SKM-1 (cell line): Measurements from ENCODE around the gene CADM1.

Experiments used
- DNase-seq: peaks from one replicate; lab custom pipeline; 2025; ENCODE audit not compliant: unreplicated experiment; lab: John Stamatoyannopoulos, UW

The CADM1 gene

DNA sequence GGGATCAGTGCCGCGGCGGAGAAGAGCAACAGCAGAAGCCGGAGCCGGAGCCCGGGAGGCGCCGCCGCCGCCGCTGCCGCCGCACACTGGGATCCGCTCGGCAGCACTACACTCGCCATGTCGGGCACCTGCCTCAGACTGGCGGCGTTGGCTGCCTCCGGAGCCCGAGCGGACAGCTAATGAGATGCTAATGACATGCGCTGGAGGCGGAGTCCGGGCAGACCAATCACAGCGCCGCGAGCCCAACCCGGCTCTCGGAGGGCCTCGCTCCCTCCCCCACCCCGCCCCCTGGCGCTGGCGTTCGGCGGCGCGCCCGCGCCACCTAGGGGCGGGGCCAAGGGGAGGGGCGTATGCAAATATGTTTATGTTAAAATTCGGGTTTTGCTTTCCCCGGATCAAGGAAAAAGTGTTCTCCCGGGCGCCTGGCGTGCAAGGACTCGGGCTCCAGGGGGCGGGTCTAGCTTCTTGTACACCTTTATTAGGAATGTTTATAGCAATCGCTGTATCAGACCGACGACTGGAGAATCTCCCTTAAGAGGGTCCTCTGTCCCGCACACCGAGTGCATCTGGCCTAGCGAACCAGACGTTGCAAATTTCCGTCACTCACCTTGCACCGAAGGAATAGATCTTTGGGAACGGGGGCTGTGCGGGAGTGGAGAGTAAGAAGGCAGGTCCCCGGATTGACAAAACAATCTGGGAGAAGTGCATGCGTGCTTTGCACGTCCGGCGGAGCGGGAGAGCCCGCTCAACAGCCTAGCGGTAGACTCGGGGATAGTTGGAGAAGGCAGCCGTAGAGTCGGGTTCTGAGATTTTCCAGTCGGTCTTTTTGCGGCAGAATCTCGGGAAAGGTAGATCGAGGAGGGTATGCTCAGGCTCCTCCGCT lies at the start of gene CADM1:
CADM1 (minus strand) TSS at position 140 of the 883 bp plus-strand sequence.
- peak; percentile 80 for DNase-seq

DNA sequence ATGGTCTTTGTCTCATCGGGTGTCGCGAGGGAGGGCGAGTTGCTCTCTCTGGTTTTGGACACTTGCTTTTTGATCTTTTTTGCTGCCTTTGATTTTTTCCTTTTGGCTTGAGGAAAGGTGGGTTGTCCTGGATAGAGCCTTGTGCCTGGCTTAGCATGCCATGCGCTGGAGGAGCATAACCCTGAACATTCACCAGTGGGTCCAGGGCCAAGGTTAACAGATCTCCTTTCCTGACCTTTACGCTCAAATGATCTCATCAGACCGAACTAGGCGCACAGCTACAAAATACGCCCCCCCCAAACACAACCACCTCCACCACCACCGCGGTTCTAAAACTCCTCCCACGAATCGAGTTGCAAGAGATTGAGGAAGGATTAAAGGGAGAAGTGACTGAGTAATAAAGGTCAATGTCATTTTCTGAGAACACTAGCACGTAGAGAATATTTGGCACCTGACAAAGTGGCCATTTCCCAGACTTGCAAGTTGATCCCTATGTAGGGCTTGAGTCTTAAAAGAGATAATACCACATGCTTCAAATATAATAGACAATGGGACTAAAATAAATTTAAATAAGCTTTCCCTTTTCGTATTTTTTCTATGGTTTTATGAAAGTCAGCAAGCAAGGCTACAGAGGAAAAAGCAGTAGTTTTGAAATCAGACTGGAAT lies 48.7 kb upstream of the CADM1 start:
- no peak for DNase-seq

DNA sequence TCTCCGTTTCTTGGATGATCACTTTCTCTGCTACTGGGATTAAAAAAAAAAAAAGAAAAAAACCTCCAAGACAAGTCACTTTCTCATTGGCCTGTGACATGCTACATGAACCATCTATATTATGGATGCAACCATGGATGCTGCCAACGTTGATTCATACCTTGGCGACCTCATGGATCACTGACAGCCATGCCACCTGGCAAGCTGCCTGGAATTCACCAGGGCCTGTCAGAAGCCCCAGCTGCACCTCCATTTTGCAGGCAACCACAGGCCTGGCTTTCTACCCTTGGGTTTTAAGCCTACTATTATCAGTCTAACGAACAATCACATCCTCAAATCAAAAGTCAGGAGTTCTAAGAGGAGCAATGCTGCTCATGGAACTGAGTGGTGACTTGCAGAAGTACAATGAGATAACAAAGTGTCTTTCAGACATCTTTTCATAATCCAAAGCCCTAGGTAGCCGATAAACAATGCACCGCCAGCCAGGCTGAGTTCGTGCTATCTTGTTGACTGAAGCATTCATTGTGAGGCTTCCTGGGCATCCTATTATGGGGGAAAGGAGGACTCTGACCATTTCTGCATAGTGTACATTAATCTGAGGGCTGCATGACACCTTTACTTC lies 48.0 kb upstream of the CADM1 start:
- DNase-seq, result no peak

DNA sequence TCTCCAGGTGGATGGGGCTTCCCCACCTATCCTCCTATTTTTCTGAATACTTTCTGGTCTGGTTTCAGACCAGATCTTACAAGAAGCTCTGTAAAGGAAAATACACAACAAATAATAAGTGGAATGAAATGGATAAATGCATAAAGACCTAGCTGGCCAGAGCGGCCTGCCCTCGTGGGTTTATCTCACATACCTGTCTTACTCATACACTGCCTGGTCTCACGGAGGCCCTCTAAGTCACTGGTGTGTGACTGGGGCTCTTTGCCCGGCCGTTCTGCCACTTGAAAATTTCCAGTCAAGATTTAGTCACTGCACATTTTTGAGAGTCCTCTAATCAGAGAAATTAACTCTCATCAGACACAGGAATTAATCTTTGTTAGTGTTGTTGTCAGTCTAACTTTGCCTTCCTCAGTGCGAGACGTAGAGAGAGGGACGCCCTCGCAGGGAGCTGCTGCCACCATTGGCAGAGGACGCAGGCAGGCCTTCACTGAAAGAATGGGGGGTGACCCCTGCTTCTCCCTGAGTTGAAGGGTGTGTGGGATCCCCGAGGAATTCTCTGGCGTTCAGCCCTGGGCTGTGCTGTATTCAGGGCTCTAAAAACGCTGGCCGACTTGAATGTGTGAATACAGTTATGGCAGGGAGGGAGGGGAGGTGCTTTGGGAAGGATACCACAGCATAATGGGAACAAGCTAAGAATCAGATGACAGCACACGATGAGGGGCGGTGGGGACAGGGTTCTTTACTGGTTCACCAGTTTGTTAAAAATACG lies 46.3 kb upstream of the CADM1 start:
- DNase-seq, result no peak

- DNase-seq, result no peak
Measured at GRCh38 chr11:115548878-115549528, 44.8 kb upstream of the CADM1 start.

GRCh38 chr11:115545581-115546210 lies 41.5 kb upstream of the CADM1 start:
- no peak for DNase-seq

DNA sequence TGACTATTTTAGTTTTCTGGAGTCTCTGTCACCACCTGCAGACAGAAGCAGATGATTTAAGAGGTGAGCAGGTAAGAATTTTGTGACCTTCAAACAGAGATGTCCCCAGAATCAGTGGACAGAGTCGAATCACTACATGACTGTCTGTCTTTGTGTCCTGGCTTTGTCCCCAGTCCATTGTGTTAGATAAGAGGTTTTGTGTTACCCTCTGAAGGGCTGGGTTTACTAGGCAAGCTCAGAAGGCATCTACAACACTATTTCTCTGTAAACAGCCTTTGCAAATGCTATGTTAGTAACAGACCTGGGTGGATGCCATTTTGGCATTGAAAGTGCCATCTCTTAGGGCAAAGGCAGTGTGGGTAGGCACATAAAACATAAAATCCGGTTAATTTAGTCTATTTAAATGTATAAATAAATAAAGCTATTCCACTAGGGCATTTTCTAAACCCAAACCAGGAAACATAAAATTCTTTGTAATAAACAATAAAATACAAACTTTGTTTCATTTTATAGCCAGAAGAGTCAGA lies 40.3 kb upstream of the CADM1 start:
- DNase-seq, result no peak

DNA sequence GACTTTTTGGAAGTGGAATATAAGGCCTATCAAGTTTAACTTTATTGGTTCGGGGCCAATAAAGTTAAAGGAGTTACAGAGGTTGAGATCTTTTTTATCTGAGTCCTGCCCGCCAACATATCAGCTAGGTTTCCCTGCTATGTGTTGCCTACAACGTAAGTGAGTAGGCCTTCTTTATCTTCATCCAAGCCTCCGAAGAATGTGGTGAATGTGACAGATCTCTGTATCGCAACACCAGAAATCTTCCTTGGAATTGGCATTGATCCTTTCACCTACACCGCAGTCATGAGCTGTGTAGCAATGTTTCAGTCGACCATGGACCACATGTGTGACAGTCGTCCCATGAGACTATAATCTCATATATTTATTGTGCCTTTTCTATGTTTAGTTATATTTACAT lies 37.3 kb upstream of the CADM1 start:
- no peak for DNase-seq

GRCh38 chr11:115539844-115540243 lies 35.6 kb upstream of the CADM1 start:
- DNase-seq, result no peak

- DNase-seq, result no peak
Measured at GRCh38 chr11:115535781-115536180, 31.6 kb upstream of the CADM1 start.

GRCh38 chr11:115530752-115531151 lies 26.5 kb upstream of the CADM1 start:
- peak; percentile 25 for DNase-seq

- DNase-seq, result no peak
Measured at GRCh38 chr11:115528225-115528624, 24.0 kb upstream of the CADM1 start.

DNA sequence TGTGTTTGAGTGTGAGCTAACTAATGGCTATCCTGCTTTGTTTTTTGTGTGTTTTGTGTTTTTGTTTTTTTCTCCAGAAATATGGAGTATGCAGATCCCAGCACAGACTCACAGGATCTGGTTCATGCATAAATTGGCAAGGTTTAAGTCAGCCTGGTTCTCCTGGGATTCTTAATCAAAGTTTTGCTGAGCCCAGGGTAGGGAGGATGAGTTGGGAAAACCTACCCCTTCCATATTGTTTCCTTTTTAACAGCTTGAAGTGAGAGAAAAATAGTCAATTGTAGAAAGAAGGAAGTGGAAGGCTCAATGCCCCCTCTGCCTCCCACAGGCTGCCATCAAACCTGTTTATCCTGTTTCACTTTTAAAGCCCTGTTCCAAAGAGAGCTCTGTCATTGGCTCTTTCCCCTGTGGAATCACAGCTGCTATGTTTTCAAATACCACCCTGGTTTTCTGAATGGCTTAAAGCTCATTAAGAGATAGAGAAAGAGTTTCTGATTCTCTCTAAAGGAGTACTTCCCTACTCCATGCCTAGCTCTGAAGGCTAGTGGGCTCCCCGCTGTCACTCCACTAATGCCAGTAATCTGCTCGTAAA lies 23.4 kb upstream of the CADM1 start:
- DNase-seq, result no peak

DNA sequence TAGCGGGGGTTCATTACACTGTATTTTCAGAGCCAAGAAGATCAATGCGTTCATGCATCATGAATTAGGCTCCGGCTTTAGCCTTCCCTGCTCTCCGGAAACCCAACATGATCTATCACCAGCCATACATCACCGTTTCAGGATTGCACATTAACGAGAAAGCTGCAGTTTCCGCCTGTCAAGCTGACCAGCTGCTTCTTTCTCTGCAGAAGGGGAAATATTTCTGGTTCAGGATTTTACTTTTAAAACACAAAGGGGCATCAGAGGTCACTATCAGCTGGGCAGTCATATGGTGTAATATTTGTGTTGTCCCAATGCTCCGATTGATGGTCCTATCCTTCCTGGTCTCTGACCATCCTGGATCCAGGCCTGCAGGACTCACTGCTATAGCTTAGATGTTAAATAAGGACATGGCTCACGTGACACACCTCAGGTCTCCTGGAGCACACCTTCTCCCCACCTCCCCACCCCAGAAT lies 21.4 kb upstream of the CADM1 start:
- no peak for DNase-seq

DNA sequence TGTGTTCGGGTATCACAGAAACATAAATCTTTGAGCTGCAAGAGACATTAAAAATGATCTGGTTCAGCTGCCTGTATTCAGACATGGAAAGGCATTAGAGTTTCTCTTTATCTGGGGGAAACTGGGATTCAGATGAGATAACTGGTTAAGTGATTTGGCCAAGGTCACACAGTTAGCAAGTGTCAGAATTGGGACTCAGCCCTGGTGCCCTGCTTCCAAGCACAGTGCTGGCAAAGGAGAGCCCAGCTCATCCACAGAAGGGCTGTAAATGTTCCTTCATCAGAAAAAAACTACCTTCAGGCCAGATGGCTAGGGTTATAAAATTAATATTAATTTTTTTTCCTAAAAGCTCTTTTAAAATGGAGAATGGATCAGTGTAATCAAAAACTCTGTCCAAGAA lies 20.4 kb upstream of the CADM1 start:
- no peak for DNase-seq

GRCh38 chr11:115523727-115524399 lies 19.6 kb upstream of the CADM1 start:
- DNase-seq, result no peak

DNA sequence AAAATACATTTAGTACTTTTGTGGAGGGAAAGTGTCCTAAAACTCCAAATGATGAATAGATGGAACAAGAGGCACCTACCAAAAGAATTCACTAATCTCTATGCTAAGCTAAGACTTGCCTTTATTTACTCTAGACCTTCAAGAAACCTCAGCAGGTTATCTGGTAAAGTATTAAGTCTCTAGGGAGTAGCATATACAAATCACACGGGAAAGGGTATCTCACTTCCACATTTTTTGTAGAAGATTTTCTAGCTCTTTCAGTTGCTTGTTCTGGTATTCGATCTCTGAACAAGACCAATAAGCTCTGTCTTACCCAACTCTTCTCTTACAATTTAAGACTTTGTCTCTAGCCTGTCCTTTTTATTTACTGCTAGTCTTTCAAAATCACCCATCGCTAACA lies 18.1 kb upstream of the CADM1 start:
- no peak for DNase-seq

GRCh38 chr11:115521825-115522224 lies 17.6 kb upstream of the CADM1 start:
- no peak for DNase-seq
